Endodermal cell (in vitro differentiated cells): ENCODE data around the gene KLF8. TPM values are rescaled to one million over a fixed set of nuclear protein-coding genes. Genes with fewer than 3 reads are reported as not detected.

Experiments used
- DNase-seq: peaks from one replicate; pipeline ENCODE4 v3.0.0-alpha.2; 2017
- H3K27ac ChIP-seq: 2 replicates; pipeline ENCODE4 v1.5.1; 2013; ENCODE audit warnings: mild to moderate bottlenecking, low read depth, low read length, moderate library complexity
- H3K27me3 ChIP-seq: 2 replicates; pipeline ENCODE4 v1.6.1; 2013; ENCODE audit warnings: mild to moderate bottlenecking, low read length, moderate library complexity; ENCODE audit not compliant: insufficient read depth, control insufficient read depth, poor library complexity, severe bottlenecking
- H3K36me3 ChIP-seq: 2 replicates; pipeline ENCODE4 v1.7.0; 2013; ENCODE audit warnings: mild to moderate bottlenecking, low read length, moderate library complexity; ENCODE audit not compliant: control insufficient read depth, insufficient read depth
- H3K4me1 ChIP-seq: one replicate; pipeline ENCODE4 v1.7.0; 2013; ENCODE audit warnings: low read length; ENCODE audit not compliant: control insufficient read depth, insufficient read depth
- H3K4me3 ChIP-seq: 2 replicates; pipeline ENCODE4 v1.5.1; 2013; ENCODE audit warnings: mild to moderate bottlenecking, low read length, moderate library complexity
- H3K9ac ChIP-seq: 2 replicates; pipeline ENCODE4 v1.6.1; 2013; ENCODE audit warnings: mild to moderate bottlenecking, low read length, moderate library complexity; ENCODE audit not compliant: poor library complexity, severe bottlenecking; ENCODE audit errors: extremely low read depth
- H3K9me3 ChIP-seq: 2 replicates; pipeline ENCODE4 v1.6.1; 2013; ENCODE audit warnings: mild to moderate bottlenecking, low read length, moderate library complexity; ENCODE audit not compliant: control insufficient read depth
- H3K27ac Mint-ChIP-seq: 2 replicates; pipeline ENCODE4 v1.8.0; 2020; ENCODE audit warnings: mixed read lengths
- H3K27me3 Mint-ChIP-seq: 2 replicates; pipeline ENCODE4 v1.8.0; 2021; ENCODE audit warnings: mild to moderate bottlenecking, mixed read lengths; ENCODE audit not compliant: insufficient read depth
- H3K36me3 Mint-ChIP-seq: 2 replicates; pipeline ENCODE4 v1.8.0; 2020; ENCODE audit warnings: low read depth, mixed read lengths
- H3K4me1 Mint-ChIP-seq: 2 replicates; pipeline ENCODE4 v1.8.0; 2020; ENCODE audit warnings: mixed read lengths
- H3K4me3 Mint-ChIP-seq: 2 replicates; pipeline ENCODE4 v1.8.0; 2020; ENCODE audit warnings: mild to moderate bottlenecking, moderate library complexity, mixed read lengths
- H3K9me3 Mint-ChIP-seq: 2 replicates; pipeline ENCODE4 v1.8.0; 2020; ENCODE audit warnings: mild to moderate bottlenecking, mixed read lengths
- CTCF ChIP-seq: fragments of 200-600 bp; sonication (generic); conservative IDR thresholded peaks from 2 replicates; pipeline ENCODE4 v1.5.0; 2021; ENCODE audit warnings: antibody characterized with exemption, mild to moderate bottlenecking
- WGBS, 2 experiments: methylation state at CpG; one replicate each; pipeline versions ENCODE4 v1.1.5 to v1.1.7; 2013; ENCODE audit warnings: missing lambda C conversion rate in 2 of 2, mixed read lengths in 1 of 2; ENCODE audit not compliant: insufficient coverage in 1 of 2, insufficient read length in 1 of 2; 5-methylcytosine and 5-hydroxymethylcytosine counted together
- total RNA-seq, 2 donors: library from RNA; stranded (reverse); fragmentation: NEBNext Ultra II Directional in 1 of 2; extraction: Animal tissue kit (Norgen Biotek cat#: 25700) in 1 of 2; gene quantifications; 2 replicates in 1 of 2; 3 replicates in 1 of 2; pipeline ENCODE4 v1.2.1, GENCODE V29; 2021

Gene KLF8
- total RNA-seq, 2 donors from 2014 or later: 62.6 to 110 TPM

GRCh38 chrX:56222473-56223000 is 9.6 kb upstream of the KLF8 start:
- no peak for TF ChIP-seq CTCF
- Histone ChIP-seq H3K4me1 (no peaks in the 10 kb centered on the region), H3K9me3 (no peaks in the 10 kb centered on the region), H3K9ac (no peak overlapping the region), H3K4me3 (no peak overlapping the region), H3K27me3 (no peaks in the 10 kb centered on the region), H3K27ac (no peak overlapping the region), H3K36me3 (no peaks in the 10 kb centered on the region)
- no peaks in the 10 kb centered on the region for H3K27me3 Mint-ChIP-seq
- WGBS, 2 experiments: 97% methylated on average over 27 of the region's 28 CpGs; no CpG with 5 or more reads in 1 of the 2 experiments
- peaks cover 44% of the 10 kb centered on the region for H3K9me3 Mint-ChIP-seq
- DNase-seq: no peak
- peaks cover 3% of the 10 kb centered on the region for H3K4me1 Mint-ChIP-seq
- peaks cover 8% of the 10 kb centered on the region for H3K36me3 Mint-ChIP-seq
- no peak overlapping the region for H3K27ac Mint-ChIP-seq
- H3K4me3 Mint-ChIP-seq: no peak overlapping the region

- H3K9ac ChIP-seq: no peak overlapping the region
- peaks cover 12% of the 10 kb centered on the region for H3K4me1 Mint-ChIP-seq
- H3K27me3 Mint-ChIP-seq: no peaks in the 10 kb centered on the region
- no peak overlapping the region for H3K4me3 Mint-ChIP-seq
- WGBS, 2 experiments: 80% methylated on average over 1 of the region's 1 CpG; no CpG with 5 or more reads in 1 of the 2 experiments
- H3K36me3 ChIP-seq: no peaks in the 10 kb centered on the region
- H3K4me3 ChIP-seq: no peak overlapping the region
- no peak overlapping the region for H3K27ac Mint-ChIP-seq
- no peak for DNase-seq
- no peaks in the 10 kb centered on the region for H3K9me3 ChIP-seq
- H3K4me1 ChIP-seq: no peaks in the 10 kb centered on the region
- peaks cover 2% of the 10 kb centered on the region for H3K36me3 Mint-ChIP-seq
- H3K27ac ChIP-seq: no peak overlapping the region
- no peaks in the 10 kb centered on the region for H3K27me3 ChIP-seq
- peaks cover 35% of the 10 kb centered on the region for H3K9me3 Mint-ChIP-seq
- TF ChIP-seq CTCF: no peak
Observed at GRCh38 chrX:56226980-56227379, 5.2 kb upstream of the KLF8 start.

- Histone ChIP-seq H3K4me1 (no peaks in the 10 kb centered on the region), H3K4me3 (no peak overlapping the region), H3K27ac (no peak overlapping the region), H3K36me3 (no peaks in the 10 kb centered on the region), H3K27me3 (no peaks in the 10 kb centered on the region), H3K9me3 (no peaks in the 10 kb centered on the region), H3K9ac (no peak overlapping the region)
- peak; percentile 48 for DNase-seq
- H3K36me3 Mint-ChIP-seq: no peaks in the 10 kb centered on the region
- no peak overlapping the region for H3K27ac Mint-ChIP-seq
- peaks cover 24% of the 10 kb centered on the region for H3K9me3 Mint-ChIP-seq
- H3K4me3 Mint-ChIP-seq: no peak overlapping the region
- H3K4me1 Mint-ChIP-seq: peaks cover 12% of the 10 kb centered on the region
- no peaks in the 10 kb centered on the region for H3K27me3 Mint-ChIP-seq
- WGBS, 2 experiments: no CpG with 5 or more reads among the region's 2 CpGs
- TF ChIP-seq CTCF: no peak
Observed at GRCh38 chrX:56228914-56229313, 3.2 kb upstream of the KLF8 start.
